VCaP (cell line): ENCODE data around the gene STYXL1.

Source experiments
- H3K27ac ChIP-seq: fragments of 450-650 bp; 2 replicates; pipeline ENCODE4 v1.5.1; 2017
- CTCF ChIP-seq: fragments of 450-650 bp; conservative IDR thresholded peaks from 2 replicates; pipeline ENCODE4 v1.5.1; 2017; ENCODE audit warnings: mild to moderate bottlenecking, moderate library complexity

STYXL1 gene

GRCh38 chr7:75967487-75967997, 80.3 kb downstream of the STYXL1 start:
- TF ChIP-seq CTCF: no peak
- no peak overlapping the region for H3K27ac ChIP-seq

DNA sequence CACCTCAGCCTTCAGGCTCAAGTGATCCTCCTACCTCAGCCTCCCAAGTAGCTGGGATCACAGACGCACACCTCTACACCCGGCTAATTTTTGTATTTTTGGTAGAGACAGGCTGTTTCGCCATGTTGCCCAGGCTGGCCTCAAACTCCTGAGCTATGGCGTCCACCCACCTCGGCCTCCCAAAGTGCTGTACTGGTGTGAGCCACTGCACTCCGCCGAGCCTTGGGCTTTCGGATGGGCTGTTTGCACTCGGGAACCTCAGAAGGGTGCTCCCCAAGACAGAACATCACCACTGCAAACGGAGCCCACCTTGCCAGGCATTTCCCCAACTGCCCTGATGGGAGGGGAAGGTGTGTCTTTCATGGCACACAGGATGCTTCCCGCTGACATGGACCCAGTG, 80.7 kb downstream of the STYXL1 start:
- H3K27ac ChIP-seq: no peak overlapping the region
- TF ChIP-seq CTCF: no peak

DNA sequence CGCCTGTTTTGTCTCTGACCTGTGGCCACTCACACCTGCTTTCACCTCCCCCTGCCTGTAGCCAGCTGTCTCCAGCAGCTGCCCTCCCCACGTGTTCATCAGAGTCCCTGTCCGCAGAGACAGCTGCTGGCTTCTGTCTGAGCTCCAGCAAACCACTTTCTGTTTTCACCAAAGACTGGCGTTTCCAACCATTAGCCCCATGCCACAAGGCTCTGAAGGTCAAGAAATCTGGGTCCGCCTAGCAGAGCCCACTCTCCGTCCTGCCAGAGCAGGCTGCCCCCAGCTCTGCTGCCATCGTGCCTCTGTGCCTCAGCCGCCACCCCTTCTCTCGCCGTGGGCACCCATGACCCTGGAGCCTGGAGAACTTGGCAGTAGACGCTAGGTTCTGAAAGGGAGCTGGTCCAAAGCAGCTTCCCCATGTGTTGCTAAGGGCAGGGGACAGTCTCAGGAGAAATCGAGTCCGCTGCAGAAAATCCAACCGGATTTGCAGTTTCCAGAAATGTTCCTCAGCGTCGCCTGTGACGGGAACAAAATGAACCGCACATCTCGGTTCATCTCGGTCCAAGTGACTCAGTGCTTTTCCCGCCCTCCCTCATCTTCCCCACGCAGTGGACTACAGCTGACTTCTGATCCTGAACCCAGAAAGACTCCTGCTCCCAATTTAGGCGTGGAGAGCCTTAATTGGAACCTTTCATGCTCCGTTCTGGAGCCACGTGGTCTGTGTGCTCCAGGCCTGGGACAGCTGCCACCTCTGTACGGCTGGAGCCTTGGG, 81.4 kb downstream of the STYXL1 start:
- TF ChIP-seq CTCF: no peak
- no peak overlapping the region for H3K27ac ChIP-seq

DNA sequence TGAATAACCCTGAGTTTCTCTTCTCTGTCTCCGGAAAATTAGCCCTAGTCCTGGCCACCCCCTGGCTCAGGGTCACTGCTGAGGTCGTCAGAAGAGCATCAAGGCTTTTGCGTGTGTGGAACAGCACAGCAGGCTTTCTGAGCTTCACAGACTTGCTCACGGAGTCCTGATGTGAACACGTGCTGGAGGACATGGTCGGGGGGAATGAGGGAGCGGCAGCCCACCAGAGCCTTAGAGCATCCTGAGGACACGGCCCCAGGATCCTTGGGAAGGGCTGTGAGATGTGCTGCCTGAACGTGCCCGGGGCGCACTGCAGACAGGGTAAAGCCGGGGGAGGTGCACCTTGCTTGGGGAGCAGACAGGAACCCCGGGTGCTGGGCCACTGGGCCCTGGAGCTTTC, 82.2 kb downstream of the STYXL1 start:
- H3K27ac ChIP-seq: no peak overlapping the region

GRCh38 chr7:75963381-75963995, 84.3 kb downstream of the STYXL1 start:
- H3K27ac ChIP-seq: no peak overlapping the region

More for the DNA sequence above, 82.2 kb downstream of the STYXL1 start:
- no peak for TF ChIP-seq CTCF

GRCh38 chr7:75962607-75963380, 85.0 kb downstream of the STYXL1 start:
- no peak overlapping the region for H3K27ac ChIP-seq
- TF ChIP-seq CTCF: no peak

More at GRCh38 chr7:75963381-75963995, 84.3 kb downstream of the STYXL1 start:
- TF ChIP-seq CTCF: no peak

DNA sequence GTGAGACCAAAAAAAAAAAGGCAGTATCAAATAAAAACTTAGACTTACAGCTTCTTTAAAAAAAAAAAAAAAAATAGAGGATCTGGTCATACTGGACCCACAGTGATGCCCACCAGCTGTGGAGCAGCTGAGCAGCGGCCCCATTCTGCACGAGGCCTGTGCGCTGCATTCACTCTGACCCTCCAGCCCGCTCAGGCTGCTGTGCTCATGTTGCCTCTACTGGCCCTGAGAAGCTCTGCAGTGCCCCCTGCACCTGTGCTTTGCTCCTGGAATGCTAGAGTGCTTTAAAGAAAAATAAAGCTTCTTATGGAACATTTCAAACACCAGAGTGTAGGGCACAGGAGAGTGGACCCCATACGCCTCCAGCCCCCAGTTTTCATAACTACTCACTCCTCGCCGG, 86.6 kb downstream of the STYXL1 start:
- TF ChIP-seq CTCF: peak; percentile 41
- H3K27ac ChIP-seq: peak overlapping the region; percentile 81; the same call in 1 of the 2 replicates
